Fibroblast of skin of scalp (primary cell): ENCODE data around the gene MB21D2.
"Not testable (repeated sequence)": the region's sequence is repeated elsewhere in the genome, so short reads cannot be mapped to it uniquely, and the experiment has no call there.

Experiments
- DNase-seq: peaks from one replicate; pipeline ENCODE4 v3.0.0-alpha.2; 2013

The MB21D2 gene

DNA sequence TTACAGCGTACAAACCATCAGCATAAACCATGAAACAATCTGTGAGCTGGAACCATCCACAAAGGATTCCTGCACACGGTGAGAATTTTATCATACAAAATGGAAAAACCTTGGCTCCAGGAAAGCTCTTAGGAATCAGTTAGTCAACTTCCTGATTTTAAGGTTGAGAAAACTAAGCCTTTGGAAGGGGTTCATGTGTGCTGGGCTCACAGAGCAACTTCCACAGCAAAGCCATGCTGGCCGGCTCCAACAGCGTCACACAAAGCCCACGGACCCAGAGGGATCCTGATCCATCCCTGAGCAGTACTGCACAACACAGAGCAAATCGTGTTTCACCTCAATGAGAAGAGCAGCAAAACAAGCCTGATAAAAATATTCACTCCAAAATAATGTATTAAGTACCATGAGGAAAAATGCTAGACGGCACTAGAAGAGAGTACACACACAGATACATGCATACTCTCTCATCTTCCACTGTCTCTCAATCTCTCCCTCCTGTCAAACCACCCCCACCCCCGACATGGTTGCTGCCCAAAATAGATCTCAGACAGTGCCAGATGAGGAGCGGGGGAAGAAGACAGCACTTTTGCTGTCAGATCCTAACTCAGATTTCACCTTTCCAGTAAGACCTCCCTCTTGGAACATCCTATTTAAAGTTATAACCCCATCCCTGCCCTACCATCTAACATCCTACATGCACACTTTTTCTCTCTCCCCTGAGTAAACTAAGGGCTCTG, 58.6 kb downstream of the MB21D2 start:
- DNase-seq = no peak

DNA sequence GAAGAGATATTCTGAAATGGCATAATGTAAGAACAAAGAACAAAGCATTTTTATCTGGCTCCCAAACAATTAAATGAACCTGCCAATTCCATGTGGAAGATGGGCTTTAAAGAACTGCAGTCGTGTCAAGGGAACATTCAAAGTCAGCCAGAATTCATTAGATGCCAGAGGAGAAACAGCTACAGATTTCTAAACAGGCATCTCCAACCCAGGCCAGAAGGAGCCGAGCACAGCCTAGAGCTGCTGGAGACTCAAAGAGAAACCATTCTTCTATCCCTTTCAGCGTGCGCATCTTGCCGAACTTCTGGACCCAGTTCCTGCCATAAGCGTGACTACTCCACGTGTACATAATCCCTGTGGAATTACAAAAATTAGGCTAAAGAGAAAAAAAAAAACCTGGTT, 60.4 kb downstream of the MB21D2 start:
- DNase-seq = peak; percentile 56

DNA sequence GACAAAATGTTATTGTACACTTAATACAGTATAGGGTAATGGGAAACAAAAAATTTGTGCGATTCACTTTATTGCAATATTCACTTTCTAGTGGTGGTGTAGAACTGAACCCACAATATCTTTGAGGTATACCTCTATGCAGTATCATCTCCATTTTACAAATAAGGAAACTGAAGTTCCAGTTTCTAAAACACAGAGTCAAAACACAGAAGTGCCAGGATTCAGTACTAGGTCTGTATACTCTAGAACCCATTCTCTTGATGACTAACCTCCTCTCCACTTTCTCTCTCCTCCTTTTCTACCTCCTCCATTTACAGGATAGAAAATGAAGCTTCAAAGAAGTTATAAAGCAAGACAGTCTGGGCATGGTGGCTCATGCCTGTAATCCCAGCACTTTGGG, 62.2 kb downstream of the MB21D2 start:
- DNase-seq = no peak

DNA sequence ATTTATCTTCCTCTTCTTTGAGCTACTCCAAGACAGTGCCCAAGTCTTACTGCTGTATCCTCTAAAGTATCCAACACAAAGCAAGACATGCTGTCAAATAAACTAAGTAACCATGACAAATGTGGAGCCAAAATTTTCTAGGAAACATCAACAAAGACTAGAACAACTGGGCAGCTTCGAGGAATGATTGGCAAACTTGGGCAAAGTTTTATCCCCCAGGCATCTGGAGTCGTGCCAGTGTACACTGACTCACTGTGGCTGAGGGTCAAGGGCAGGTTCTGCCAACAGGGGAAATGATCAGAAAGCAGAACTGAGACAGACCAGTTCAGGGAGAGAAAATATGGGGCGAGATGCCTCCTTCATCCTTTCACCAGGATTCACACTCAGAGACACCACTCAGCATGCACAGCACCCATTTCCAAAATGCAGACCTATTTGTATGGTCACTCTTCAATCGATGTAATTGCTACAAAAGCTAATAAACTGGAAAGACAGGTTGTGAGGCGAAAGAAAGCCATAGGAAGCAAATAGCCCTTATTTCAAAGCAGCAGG, 65.8 kb downstream of the MB21D2 start:
- peak; percentile 67 for DNase-seq

DNA sequence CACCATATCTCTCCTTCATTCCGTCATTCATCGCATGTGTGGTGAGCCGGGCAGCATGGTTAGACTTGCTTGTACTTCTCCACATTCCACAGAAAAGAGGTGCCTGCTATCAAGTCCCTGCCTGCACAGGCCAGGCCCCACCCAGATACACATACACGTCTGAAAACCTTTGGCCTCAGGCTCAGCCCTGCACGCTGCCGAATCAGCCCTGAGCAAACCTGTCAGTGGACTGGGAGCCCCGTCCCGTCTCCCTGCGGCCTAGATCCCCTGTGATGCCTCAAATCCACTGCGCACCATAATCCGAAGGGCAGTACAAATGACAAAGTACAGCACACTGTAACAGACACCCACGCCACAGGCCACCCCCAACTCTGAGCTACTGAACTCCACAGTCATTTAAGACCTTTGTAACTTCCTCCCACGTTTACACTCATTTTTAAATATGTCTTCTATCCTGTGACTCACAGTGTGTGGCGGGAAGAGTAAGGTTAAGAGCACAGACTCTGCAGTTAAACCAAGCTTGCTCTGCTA, 67.1 kb downstream of the MB21D2 start:
- peak; percentile 56 for DNase-seq

DNA sequence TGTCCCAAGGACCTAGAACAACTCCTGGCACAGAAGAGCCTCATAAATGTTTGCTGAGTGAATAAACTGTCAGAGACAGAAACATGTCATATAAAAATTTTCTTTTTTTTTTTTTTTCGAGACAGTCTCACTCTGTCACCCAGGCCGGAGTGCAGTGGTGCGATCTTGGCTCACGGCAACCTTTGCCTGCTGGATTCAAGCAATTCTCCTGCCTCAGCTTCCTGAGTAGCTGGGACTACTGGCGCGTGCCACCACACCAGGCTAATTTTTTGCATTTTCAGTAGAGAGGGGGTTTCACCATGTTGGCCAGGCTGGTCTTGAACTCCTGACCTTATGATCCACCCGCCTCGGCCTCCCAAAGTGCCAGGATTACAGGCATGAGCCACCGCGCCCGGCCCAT, 67.8 kb downstream of the MB21D2 start:
- DNase-seq = not testable (repeated sequence)

DNA sequence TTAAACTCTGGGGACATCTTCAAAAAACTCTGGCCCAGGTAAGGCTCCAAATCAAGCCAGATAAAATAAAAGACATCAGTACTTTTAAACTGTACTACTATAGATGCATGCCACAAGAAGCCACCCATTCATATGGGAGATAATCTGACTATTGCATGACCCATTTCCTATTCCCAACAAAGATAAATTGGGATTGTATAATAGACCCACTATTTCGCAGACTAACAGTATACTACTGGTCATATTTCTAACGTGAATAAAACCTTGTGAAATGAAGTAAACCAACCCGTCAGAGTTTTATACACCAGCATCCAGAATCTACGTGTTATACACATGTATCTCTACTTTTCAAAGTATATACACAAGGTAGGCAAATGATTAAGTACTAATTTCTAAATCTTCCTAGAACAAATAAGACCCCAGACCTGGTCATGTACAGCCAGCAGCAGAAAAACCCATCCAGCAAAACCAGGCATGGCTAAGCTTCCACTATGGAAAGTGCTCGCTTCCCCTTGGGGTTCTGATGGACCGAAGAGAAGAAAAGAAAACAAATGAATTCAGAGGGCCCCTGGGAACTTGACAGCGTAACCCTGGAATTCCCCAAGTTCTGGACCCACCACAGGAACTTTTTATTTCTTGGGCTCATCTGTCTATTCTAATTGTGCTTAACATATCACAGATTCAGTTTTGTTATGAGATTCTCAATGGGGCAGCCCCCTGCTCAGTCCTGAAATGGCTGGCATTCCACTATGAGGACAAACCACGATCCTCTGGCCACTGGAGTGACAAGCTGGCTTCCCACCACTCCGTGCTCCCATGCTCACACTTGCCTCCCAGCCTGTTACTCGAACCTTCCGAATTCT, 69.1 kb downstream of the MB21D2 start:
- peak; percentile 72 for DNase-seq

DNA sequence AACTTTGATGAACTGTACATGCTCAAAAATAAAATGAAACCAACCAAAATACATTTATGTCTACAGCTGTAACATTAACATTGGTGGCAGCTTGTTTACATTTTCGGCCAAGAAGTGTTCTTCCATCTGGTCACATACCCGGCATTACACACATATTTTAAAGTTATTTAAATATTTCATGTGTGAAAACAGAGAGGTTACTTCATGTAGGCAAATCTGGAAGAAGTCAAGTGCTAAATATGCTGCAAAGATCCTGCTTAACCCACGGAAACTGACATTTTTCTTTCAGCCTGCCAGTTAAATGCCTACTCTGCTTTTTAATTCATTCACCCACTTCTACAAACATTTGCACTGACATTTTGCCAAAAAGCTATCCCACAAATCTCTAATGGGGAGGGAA, 69.7 kb downstream of the MB21D2 start:
- peak; percentile 86 for DNase-seq

DNA sequence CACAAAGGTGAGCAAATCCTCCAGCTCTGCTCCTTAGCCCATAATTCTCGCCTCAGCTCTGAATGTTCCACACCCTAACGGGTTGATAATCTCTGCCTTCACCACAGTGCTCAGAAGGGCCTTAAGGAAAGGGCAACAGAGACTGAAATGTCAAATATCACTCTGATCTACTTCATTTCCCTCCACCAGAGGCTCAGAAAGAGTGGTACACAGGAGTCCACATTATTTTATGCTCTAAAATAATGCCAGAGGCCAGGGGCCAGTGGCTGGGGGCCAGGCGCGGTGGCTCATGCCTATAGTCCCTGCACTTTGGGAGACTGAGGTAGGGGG, 72.2 kb downstream of the MB21D2 start:
- DNase-seq = no peak

DNA sequence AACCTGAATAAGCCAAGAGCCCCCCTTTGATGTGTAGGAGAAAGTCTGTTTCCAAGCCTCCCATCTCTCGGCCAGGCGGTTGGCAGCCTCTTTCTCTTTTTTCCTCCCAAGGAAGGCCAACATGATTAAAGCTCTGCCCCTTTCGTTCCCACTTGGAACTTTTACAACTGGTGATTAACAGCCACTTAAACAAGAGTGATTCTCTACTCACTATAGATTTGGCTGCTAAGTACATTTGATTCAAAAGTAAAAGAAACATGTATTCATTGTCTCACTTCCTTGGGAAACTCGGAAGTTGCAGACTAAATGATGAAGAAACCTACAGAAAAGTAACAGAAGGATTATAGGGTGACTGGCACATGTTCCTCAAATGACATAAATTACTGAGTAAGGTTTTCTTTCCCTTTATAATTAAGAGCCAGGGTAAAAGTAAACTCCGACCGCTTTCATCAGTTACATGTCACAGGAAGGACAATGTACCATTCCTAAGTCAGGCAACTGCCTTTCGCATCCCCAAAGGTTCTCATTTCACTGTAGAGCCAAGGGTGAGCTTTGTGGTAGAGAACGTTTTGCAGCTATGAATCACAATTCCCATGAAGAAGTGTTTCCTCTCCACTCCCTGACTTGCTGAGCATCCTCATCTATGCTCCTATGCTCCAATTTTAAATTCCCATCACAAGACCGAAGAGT, 72.7 kb downstream of the MB21D2 start:
- DNase-seq = peak; percentile 37

DNA sequence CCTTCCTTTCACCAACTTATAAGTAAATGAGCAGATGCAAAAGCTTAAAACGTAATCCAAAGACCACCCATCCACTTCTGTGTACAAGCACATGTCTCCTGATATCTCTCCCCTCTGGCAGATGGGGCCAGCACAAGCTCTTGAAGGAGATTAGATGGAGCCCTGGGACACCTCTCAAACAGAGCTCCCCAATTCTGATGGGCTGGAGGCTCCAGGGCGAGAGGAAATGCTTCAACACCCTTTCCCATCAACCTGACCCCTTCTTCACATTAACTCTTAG, 73.2 kb downstream of the MB21D2 start:
- no peak for DNase-seq

DNA sequence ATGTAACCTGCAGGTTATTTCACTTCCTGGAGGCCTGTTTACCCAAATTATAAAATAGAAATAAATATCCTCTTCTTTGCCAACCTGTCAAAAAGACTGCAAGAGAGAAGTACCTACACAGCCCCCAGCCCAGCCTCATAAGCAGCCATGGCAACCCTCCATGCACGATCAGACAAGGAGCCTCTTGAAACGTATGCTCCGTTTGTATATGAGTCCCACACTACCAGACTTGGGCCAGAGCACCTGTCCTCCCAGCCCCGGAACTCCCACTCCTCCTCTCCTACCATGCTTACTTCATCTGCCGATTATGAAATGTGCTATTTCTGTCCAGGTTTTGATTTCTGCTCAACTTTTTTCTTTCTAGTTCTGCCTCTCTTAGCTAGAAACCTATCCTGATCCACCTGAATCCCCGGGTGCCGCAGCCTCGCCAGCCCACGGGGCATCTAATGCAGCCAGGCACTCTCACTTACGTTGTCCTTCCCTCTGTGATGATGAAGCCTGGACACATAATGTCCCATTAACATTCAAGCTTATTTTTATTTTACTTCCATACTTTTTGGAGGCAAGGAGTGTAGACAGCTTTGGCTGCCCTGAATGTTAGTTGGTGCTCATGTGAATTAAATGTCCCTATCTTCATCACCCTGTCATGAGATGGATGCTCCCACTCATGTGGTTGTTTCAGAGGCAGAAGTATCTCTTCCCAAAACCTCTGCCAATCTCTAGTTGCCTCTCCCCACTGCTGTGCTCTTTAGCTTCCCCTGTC, 73.8 kb downstream of the MB21D2 start:
- DNase-seq = no peak

DNA sequence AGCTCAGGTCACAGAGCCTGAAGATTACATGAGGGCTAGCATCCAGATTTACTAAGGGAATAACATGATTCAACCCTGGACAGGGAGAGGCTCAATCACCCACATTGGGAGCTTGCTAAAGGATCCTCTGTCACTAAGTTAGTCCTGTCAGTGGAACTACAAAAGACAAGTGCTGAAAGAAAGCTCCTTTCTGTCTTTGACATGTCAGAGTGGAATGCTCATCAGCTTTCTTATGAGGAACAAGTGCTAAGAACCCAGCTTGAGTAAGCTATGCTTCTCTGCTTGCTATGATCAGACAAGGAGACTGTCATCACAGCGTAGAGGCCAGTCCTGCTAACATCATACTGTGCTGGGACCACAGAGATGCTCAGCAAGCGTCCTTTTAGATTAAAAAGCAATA, 74.5 kb downstream of the MB21D2 start:
- DNase-seq = no peak

DNA sequence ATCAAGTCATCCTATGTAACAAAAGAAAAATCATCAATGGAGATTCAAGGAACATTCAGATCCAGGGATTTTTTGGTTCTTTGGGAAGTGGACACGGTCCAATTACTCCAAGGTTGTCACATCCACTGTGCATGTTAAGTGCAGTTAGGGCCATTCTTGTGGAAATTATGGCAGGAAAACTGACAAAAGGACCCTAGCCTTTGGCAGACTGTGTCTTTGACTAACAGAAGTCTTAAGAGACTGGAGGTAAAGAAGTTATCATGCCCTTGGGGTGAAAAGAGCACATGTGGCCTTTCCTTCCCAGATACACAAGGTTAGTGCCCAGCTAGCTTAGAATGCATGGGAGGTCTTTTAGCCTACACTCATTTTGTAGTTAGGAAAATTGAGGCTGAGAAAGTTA, 74.9 kb downstream of the MB21D2 start:
- DNase-seq = no peak

DNA sequence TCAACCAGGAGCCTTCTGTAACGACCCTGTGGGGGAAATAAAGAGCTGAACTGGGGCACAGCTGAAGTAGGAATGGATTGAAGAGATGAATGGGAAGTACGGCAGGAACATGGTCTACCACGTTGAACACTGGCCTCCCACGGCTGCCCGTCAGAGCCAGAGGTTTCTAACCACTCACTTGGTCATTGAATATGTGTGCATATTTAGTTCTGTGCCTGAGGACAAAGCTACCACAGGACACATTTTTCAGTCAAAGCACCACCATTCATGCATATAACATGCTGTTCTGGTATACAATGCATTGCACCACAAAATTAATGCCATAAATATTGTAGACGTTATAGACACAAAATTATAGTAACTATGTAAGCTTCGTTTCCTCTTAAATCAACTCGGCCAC, 75.5 kb downstream of the MB21D2 start:
- no peak for DNase-seq

DNA sequence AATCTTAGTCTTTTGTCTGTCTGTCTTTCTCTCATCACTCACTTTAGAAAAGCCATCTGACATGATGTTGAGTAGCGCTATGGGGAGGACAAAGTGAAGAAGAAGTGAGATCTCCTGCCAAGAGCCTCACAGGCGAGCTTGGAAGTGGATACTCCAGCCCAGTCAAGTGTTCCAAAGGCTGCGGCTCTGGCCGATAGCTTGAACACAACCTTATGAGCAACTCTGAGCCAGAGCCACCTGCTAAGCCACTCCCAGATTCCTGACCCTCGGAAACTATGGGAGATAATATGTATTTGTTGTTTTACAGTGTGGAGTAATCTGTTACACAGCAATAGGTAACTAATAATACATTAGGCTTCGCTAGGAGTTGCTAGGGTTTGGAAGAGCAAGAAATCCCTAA, 76.2 kb downstream of the MB21D2 start:
- no peak for DNase-seq

DNA sequence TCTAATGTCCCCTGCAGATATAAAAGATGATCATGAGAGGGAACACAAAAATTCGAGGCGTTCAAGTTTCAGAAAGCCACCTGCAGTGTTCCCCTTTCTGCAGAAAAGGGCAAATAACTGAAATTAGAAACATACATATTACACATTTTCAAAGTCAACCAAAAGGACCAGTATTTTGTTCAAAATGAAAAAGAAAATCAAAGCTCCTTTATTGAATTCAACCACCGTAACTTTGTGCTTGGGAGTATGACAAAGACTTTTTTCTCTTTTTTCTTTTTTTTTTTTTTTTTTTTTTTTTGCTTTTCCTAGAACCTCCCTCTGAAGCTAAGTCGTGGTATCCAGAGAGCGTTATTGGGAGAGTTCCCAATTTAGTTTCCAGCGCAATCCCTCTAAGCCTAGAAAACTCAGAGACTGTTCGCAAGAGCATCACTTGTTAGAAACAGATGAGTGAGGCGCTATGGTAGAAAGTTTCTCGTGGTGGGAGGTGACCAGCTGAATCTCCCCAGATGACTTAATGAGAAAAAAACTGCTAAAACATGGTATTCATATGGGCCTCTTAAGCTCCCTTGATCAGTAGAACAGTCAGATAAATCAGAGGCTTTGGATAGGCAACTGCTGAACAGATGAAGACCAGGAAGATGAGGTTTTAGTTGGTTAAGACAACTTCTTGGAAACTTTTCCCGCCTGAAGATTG, 77.4 kb downstream of the MB21D2 start:
- DNase-seq = no peak

DNA sequence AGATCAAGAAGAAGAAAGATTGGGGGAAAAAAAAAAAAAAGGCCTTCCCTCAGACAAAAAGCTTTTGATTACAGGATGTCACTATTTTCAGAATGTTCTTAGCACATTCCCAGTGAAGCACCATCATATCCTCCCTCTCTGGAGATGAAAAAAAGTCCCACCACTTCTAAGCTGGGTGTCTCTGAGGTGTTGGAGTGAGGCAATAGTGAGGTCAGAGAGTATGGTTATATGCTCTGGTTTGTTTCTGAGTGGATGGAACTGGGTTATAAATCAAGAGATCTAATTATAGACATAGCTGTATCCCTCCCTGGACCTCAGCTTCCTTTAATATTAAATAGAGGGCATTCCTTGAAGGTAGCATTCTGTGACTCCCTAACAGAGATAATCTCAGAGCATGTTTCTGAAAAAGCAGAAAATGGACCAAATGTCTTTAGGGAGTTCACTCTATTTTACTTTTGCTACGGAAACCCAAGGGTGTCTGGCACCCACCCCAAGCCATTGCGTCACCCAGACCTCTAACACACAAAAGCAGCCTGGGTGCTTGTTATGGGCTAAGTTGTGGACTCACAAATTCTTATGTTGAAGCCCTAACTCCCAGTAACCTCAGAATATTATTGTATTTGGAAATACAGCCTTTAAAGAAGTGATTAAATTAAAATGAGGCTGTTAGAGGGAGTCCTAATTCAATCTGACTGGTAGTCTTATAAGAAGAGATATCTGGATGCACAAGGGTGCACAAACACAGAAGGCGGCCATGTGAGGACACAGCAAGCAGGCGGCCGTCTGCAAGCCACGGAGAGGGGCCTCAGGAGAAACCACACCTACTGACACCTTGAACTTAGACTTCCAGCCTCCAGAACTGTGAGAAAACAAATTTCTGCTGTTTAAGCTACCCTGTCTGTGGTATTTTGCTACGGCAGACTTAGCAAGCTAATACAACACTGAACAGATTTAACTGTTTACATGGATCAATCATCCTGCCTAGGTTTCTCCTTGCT, 81.5 kb downstream of the MB21D2 start:
- peak; percentile 55 for DNase-seq

DNA sequence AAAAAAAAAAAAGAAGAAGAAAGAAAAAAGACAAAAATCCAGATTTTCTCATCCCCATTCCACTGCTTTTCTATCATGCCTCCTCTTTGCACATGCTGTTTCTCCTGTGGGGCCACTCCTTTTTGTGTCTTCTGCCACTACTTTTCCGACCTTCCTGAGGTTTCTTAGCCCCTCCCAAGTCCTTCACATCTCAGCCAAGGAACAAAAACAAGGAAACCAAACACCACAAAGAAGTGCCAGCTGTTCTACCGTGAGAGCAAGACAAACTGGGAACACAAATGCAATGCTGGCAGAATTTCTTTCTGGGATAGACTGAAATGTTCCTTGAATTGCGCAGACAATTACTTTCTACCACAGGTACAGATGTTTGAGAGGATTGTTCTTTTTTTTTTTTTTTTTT, 83.2 kb downstream of the MB21D2 start:
- no peak for DNase-seq

DNA sequence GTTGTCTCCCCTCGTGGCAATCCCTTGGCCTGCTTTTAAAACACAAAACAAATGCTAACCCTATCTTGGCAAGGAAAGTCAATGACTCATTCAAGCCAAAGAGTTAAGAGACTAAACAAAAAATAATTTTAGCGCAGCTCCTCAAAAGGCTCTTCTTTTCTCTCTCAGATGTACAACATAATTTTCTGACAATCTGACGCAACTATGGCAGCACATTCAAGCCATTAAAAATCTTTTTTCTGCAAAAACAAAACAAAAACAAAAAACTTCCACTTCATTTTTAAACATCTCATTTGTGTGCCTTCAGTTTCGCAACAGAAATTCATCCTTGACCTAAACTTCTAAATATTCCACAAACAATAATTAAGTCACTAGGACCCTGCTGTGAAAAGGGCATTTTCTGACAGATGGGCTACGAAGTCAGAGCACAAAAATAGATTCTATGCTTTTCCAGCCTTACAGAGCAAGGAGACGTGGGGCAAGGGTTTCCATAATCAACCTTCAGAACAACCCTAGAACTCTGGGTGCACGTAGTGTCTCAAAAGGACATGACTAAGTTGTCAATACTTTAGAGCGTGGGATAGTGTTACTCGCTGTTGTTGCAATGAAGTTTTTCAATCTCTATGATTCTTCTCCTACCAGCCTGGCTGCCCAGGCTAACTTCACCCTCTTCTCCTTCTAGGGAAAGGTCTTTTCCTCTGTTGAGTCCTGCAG, 84.3 kb downstream of the MB21D2 start:
- DNase-seq = peak; percentile 79
